ENCODE measurements around the gene DOCK1. TPM values are rescaled to one million over a fixed set of nuclear protein-coding genes. Genes with fewer than 3 reads are reported as not detected.
"Not testable (repeated sequence)": the region's sequence is repeated elsewhere in the genome, so short reads cannot be mapped to it uniquely, and the experiment has no call there.

Gene DOCK1
- total RNA-seq, 1 donor from 2014 or later, result 52.7 TPM

DNA sequence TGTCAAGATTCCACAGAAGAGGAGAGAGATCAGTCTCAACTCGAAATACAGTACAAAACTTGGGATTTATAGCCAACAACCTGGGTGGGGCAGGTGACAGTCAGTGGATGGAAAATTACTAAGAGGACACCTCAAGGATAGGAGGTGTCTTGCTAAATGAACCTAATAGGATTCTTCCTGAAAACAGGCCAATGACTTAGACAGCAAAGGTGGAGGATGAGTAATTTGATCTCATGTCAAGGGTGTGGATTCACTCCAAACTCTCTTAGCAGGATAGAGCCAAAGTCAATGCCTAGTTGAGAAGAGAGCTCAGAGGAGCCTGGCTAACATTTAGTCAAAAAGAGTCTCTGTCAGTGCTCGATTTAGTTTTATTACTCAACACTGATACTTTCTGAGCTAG is 397.9 kb downstream of the DOCK1 start:
- Histone ChIP-seq H3K9me3 (ENCODE audit: control insufficient read depth in 3 of 3, low read length in 3 of 3) (peaks cover 0 to 3% (median 0%) of the 10 kb centered on the region in 3 donors), H3K4me3 (ENCODE audit: low read length in 3 of 3) (no peak overlapping the region), H3K27me3 (ENCODE audit: control insufficient read depth in 3 of 3, insufficient read depth in 3 of 3, low read length in 3 of 3) (no peaks in the 10 kb centered on the region), H3K27ac (ENCODE audit: low read depth, low read length) (no peak overlapping the region), H3K9ac (ENCODE audit: low read depth in 1 of 3, low read length in 3 of 3) (no peak overlapping the region), H3K36me3 (ENCODE audit: control insufficient read depth in 3 of 3, insufficient read depth in 3 of 3, low read length in 3 of 3) (no peaks in the 10 kb centered on the region), H3K4me1 (ENCODE audit: control insufficient read depth in 3 of 3, insufficient read depth in 3 of 3, low read length in 3 of 3) (no peaks in the 10 kb centered on the region)

- Histone ChIP-seq H3K36me3 (ENCODE audit: control insufficient read depth in 3 of 3, insufficient read depth in 3 of 3, low read length in 3 of 3) (no peaks in the 10 kb centered on the region), H3K27me3 (ENCODE audit: control insufficient read depth in 3 of 3, insufficient read depth in 3 of 3, low read length in 3 of 3) (no peaks in the 10 kb centered on the region), H3K9ac (ENCODE audit: low read depth in 1 of 3, low read length in 3 of 3) (no peak overlapping the region), H3K27ac (ENCODE audit: low read depth, low read length) (no peak overlapping the region), H3K4me1 (ENCODE audit: control insufficient read depth in 3 of 3, insufficient read depth in 3 of 3, low read length in 3 of 3) (no peaks in the 10 kb centered on the region), H3K4me3 (ENCODE audit: low read length in 3 of 3) (no peak overlapping the region), H3K9me3 (ENCODE audit: control insufficient read depth in 3 of 3, low read length in 3 of 3) (peaks cover 0 to 3% (median 0%) of the 10 kb centered on the region in 3 donors)
These were observed 398.5 kb downstream of the DOCK1 start for GRCh38 chr10:127303746-127304145.

GRCh38 chr10:127306479-127306878 is 401.3 kb downstream of the DOCK1 start:
- Histone ChIP-seq H3K36me3 (ENCODE audit: control insufficient read depth in 3 of 3, insufficient read depth in 3 of 3, low read length in 3 of 3) (no peaks in the 10 kb centered on the region), H3K4me1 (ENCODE audit: control insufficient read depth in 3 of 3, insufficient read depth in 3 of 3, low read length in 3 of 3) (no peaks in the 10 kb centered on the region), H3K4me3 (ENCODE audit: low read length in 3 of 3) (no peak overlapping the region), H3K9me3 (ENCODE audit: control insufficient read depth in 3 of 3, low read length in 3 of 3) (peaks cover 0 to 3% (median 0%) of the 10 kb centered on the region in 3 donors), H3K27ac (ENCODE audit: low read depth, low read length) (no peak overlapping the region), H3K9ac (ENCODE audit: low read depth in 1 of 3, low read length in 3 of 3) (no peak overlapping the region), H3K27me3 (ENCODE audit: control insufficient read depth in 3 of 3, insufficient read depth in 3 of 3, low read length in 3 of 3) (no peaks in the 10 kb centered on the region)

DNA sequence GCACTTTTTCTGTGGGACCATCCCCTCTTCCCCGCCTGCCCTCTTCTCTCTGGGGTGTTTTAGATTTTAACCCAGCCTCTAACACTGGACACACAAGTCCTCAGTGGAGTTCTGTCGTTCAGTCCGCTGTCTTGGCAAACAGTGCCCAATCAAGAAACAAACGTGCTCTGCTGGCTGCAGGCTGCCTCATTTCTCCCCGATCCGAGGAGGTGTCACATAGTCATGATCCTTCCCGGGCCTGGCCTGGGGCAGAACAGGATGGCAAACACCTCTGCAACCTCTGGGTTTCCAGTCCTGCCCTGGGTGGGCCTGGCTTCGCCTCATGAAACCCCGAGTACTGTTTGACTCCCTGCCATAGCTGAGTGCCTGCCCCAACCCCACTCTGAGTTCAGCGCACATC is 402.1 kb downstream of the DOCK1 start:
- Histone ChIP-seq H3K9ac (ENCODE audit: low read depth in 1 of 3, low read length in 3 of 3) (no peak overlapping the region), H3K9me3 (ENCODE audit: control insufficient read depth in 3 of 3, low read length in 3 of 3) (peaks cover 0 to 3% (median 0%) of the 10 kb centered on the region in 3 donors), H3K4me1 (ENCODE audit: control insufficient read depth in 3 of 3, insufficient read depth in 3 of 3, low read length in 3 of 3) (no peaks in the 10 kb centered on the region), H3K27ac (ENCODE audit: low read depth, low read length) (no peak overlapping the region), H3K36me3 (ENCODE audit: control insufficient read depth in 3 of 3, insufficient read depth in 3 of 3, low read length in 3 of 3) (no peaks in the 10 kb centered on the region), H3K27me3 (ENCODE audit: control insufficient read depth in 3 of 3, insufficient read depth in 3 of 3, low read length in 3 of 3) (no peaks in the 10 kb centered on the region), H3K4me3 (ENCODE audit: low read length in 3 of 3) (no peak overlapping the region)

- Histone ChIP-seq H3K4me3 (ENCODE audit: low read length in 3 of 3) (no peak overlapping the region), H3K27ac (ENCODE audit: low read depth, low read length) (no peak overlapping the region), H3K27me3 (ENCODE audit: control insufficient read depth in 3 of 3, insufficient read depth in 3 of 3, low read length in 3 of 3) (no peaks in the 10 kb centered on the region), H3K4me1 (ENCODE audit: control insufficient read depth in 3 of 3, insufficient read depth in 3 of 3, low read length in 3 of 3) (peaks cover 0 to 1% (median 0%) of the 10 kb centered on the region in 3 donors), H3K9me3 (ENCODE audit: control insufficient read depth in 3 of 3, low read length in 3 of 3) (peaks cover 0 to 3% (median 0%) of the 10 kb centered on the region in 3 donors), H3K9ac (ENCODE audit: low read depth in 1 of 3, low read length in 3 of 3) (no peak overlapping the region), H3K36me3 (ENCODE audit: control insufficient read depth in 3 of 3, insufficient read depth in 3 of 3, low read length in 3 of 3) (no peaks in the 10 kb centered on the region)
These were observed 402.8 kb downstream of the DOCK1 start for GRCh38 chr10:127308031-127308430.

GRCh38 chr10:127309619-127310018 is 404.4 kb downstream of the DOCK1 start:
- not testable (repeated sequence) for H3K9me3 ChIP-seq (ENCODE audit: control insufficient read depth in 3 of 3, low read length in 3 of 3); H3K9ac ChIP-seq (ENCODE audit: low read depth in 1 of 3, low read length in 3 of 3); H3K4me1 ChIP-seq (ENCODE audit: control insufficient read depth in 3 of 3, insufficient read depth in 3 of 3, low read length in 3 of 3); H3K4me3 ChIP-seq (ENCODE audit: low read length in 3 of 3); H3K27ac ChIP-seq (ENCODE audit: low read depth, low read length); H3K27me3 ChIP-seq (ENCODE audit: control insufficient read depth in 3 of 3, insufficient read depth in 3 of 3, low read length in 3 of 3); H3K36me3 ChIP-seq (ENCODE audit: control insufficient read depth in 3 of 3, insufficient read depth in 3 of 3, low read length in 3 of 3)

DNA sequence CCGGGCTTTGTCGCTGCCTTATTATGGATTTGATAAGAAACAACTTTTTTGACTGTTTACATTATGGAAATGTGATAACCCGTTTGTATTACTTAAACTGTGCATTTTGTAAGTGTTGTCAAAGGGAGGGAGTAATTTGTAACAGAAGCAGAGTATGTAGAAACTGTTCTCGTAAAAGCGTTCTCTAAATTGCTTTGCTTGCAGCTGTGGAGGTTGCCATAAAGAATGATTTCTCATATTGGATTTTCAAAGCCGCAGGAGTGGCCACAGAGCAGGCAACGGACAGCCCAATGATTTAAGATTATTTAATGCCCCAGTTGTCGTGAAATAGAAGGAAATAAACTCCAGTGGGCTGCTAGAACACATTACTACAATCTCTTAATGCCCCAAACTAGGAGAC is 405.2 kb downstream of the DOCK1 start:
- no peak overlapping the region for H3K9ac ChIP-seq (ENCODE audit: low read depth in 1 of 3, low read length in 3 of 3)

GRCh38 chr10:127310923-127311322 is 405.7 kb downstream of the DOCK1 start:
- H3K9me3 ChIP-seq (ENCODE audit: control insufficient read depth in 3 of 3, low read length in 3 of 3), result no peaks in the 10 kb centered on the region
- H3K36me3 ChIP-seq (ENCODE audit: control insufficient read depth in 3 of 3, insufficient read depth in 3 of 3, low read length in 3 of 3), result no peaks in the 10 kb centered on the region
- no peak overlapping the region for H3K4me3 ChIP-seq (ENCODE audit: low read length in 3 of 3)
- H3K27me3 ChIP-seq (ENCODE audit: control insufficient read depth in 3 of 3, insufficient read depth in 3 of 3, low read length in 3 of 3), result no peaks in the 10 kb centered on the region
- H3K4me1 ChIP-seq (ENCODE audit: control insufficient read depth in 3 of 3, insufficient read depth in 3 of 3, low read length in 3 of 3), result peaks cover 0 to 3% (median 3%) of the 10 kb centered on the region in 3 donors
- no peak overlapping the region for H3K9ac ChIP-seq (ENCODE audit: low read depth in 1 of 3, low read length in 3 of 3)
- H3K27ac ChIP-seq (ENCODE audit: low read depth, low read length), result no peak overlapping the region

More for the DNA sequence above, 405.2 kb downstream of the DOCK1 start:
- H3K27ac ChIP-seq (ENCODE audit: low read depth, low read length), result no peak overlapping the region
- no peaks in the 10 kb centered on the region for H3K27me3 ChIP-seq (ENCODE audit: control insufficient read depth in 3 of 3, insufficient read depth in 3 of 3, low read length in 3 of 3)
- H3K4me3 ChIP-seq (ENCODE audit: low read length in 3 of 3), result no peak overlapping the region
- H3K4me1 ChIP-seq (ENCODE audit: control insufficient read depth in 3 of 3, insufficient read depth in 3 of 3, low read length in 3 of 3), result peaks cover 0 to 3% (median 3%) of the 10 kb centered on the region in 3 donors
- H3K36me3 ChIP-seq (ENCODE audit: control insufficient read depth in 3 of 3, insufficient read depth in 3 of 3, low read length in 3 of 3), result no peaks in the 10 kb centered on the region
- H3K9me3 ChIP-seq (ENCODE audit: control insufficient read depth in 3 of 3, low read length in 3 of 3), result peaks cover 0 to under 1% (median 0%) of the 10 kb centered on the region in 3 donors

DNA sequence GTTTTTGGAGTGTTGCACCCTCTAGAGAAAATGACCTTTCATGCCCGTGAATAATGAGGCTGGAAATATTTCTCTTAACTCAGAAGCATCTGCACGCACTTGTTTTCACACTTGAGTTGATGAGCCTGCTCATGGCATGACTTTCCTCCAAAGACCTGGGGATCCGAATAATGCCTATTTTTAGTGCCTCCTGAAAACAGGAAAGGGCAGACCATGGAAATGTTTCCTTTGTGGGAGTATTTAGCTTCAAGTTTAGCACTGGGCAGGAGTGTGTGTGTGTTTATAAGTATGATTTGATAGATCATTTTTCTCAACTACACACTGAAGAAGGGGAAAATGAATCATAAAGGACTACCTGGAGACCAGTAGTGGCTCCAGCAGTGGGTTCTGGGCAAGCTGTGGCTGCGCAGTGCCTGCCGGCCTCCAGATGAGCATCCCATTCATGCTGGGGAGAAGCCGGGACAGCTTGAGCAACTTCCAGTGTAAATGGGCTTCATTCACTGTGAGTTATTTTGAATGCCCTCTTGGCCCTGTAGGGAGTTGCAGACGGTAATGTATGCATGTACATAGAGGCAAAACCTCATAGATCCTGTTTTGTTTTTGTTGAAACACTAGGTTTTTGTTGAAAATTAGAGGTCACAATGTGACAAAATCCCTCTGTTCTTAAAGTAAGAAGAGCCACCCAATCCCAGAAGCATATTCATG is 408.9 kb downstream of the DOCK1 start:
- H3K27ac ChIP-seq (ENCODE audit: low read depth, low read length), result no peak overlapping the region
- H3K36me3 ChIP-seq (ENCODE audit: control insufficient read depth in 3 of 3, insufficient read depth in 3 of 3, low read length in 3 of 3), result no peaks in the 10 kb centered on the region

DNA sequence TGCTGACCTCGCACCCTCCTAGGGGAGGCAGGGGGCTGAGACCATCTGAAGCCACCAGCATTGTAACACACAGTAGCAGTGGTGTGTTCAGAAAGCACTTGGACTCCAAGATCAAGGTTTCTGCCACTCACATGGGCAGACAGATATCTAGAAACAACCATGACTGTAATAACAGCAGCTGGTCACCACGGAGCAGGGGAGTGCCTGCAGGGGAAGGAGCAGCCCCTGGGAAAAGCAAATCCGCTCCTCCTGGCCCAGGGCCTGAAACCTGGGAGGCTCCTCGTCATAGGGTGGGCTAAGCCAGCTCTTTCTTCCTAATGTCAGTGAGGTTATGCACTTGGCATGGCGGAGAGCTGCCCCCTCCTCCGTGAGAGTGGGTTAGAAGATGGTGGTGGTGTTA is 409.6 kb downstream of the DOCK1 start:
- no peaks in the 10 kb centered on the region for H3K27me3 ChIP-seq (ENCODE audit: control insufficient read depth in 3 of 3, insufficient read depth in 3 of 3, low read length in 3 of 3)
- no peaks in the 10 kb centered on the region for H3K9me3 ChIP-seq (ENCODE audit: control insufficient read depth in 3 of 3, low read length in 3 of 3)
- no peak overlapping the region for H3K27ac ChIP-seq (ENCODE audit: low read depth, low read length)
- no peaks in the 10 kb centered on the region for H3K36me3 ChIP-seq (ENCODE audit: control insufficient read depth in 3 of 3, insufficient read depth in 3 of 3, low read length in 3 of 3)
- peaks cover 0 to 3% (median 3%) of the 10 kb centered on the region in 3 donors for H3K4me1 ChIP-seq (ENCODE audit: control insufficient read depth in 3 of 3, insufficient read depth in 3 of 3, low read length in 3 of 3)
- H3K9ac ChIP-seq (ENCODE audit: low read depth in 1 of 3, low read length in 3 of 3), result no peak overlapping the region
- H3K4me3 ChIP-seq (ENCODE audit: low read length in 3 of 3), result no peak overlapping the region

More for the DNA sequence above, 408.9 kb downstream of the DOCK1 start:
- Histone ChIP-seq H3K9me3 (ENCODE audit: control insufficient read depth in 3 of 3, low read length in 3 of 3) (no peaks in the 10 kb centered on the region), H3K9ac (ENCODE audit: low read depth in 1 of 3, low read length in 3 of 3) (no peak overlapping the region), H3K4me3 (ENCODE audit: low read length in 3 of 3) (no peak overlapping the region), H3K27me3 (ENCODE audit: control insufficient read depth in 3 of 3, insufficient read depth in 3 of 3, low read length in 3 of 3) (no peaks in the 10 kb centered on the region), H3K4me1 (ENCODE audit: control insufficient read depth in 3 of 3, insufficient read depth in 3 of 3, low read length in 3 of 3) (peaks cover 0 to 3% (median 3%) of the 10 kb centered on the region in 3 donors)
